ENCODE data around the gene ENTPD7.

DNA sequence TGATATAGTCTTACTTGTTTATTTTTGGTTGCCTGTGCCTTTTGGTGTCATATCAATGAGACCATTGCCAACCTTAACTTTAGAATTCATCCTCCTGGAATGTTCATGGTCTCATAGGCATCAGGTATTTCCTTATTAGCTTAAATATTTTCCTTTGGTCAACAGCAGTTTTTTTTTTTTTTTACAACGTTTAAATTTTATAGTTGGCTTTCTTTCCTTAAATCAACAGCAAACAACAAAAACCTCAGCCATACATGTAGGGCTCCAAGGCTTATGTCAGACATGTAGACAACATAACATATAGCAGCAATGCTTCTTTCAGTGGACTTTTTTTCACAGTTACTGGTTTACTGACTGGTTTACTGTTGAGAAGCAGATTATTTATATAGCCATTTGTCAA is 22.7 kb downstream of the ENTPD7 start:
- TF ChIP-seq POLR2AphosphoS5 (IDR thresholded peaks at IDR 0.05) (no peak), POLR2A (IDR thresholded peaks at IDR 0.05; ENCODE audit: low read depth) (no peak)
- TF ChIP-seq, protein P1, sequence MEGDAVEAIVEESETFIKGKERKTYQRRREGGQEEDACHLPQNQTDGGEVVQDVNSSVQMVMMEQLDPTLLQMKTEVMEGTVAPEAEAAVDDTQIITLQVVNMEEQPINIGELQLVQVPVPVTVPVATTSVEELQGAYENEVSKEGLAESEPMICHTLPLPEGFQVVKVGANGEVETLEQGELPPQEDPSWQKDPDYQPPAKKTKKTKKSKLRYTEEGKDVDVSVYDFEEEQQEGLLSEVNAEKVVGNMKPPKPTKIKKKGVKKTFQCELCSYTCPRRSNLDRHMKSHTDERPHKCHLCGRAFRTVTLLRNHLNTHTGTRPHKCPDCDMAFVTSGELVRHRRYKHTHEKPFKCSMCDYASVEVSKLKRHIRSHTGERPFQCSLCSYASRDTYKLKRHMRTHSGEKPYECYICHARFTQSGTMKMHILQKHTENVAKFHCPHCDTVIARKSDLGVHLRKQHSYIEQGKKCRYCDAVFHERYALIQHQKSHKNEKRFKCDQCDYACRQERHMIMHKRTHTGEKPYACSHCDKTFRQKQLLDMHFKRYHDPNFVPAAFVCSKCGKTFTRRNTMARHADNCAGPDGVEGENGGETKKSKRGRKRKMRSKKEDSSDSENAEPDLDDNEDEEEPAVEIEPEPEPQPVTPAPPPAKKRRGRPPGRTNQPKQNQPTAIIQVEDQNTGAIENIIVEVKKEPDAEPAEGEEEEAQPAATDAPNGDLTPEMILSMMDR (IDR thresholded peaks at IDR 0.05) = no peak

Data from esophagus muscularis mucosa (tissue), 3 donors.